B cell (primary cell): ENCODE measurements around the gene SGCG.

Experiments used
- EZH2 ChIP-seq: IDR thresholded peaks from 2 replicates; pipeline ENCODE4 v1.6.1; 2012; ENCODE audit warnings: borderline replicate concordance, low read depth, mild to moderate bottlenecking, moderate library complexity, low read length; ENCODE audit not compliant: insufficient read depth, poor library complexity, severe bottlenecking
- TF ChIP-seq, protein P1 (sequence below): fragments of 200-600 bp; IDR thresholded peaks from one replicate; pipeline ENCODE4 v1.8.0; 2022; ENCODE audit warnings: antibody characterized with exemption, mild to moderate bottlenecking

DNA sequence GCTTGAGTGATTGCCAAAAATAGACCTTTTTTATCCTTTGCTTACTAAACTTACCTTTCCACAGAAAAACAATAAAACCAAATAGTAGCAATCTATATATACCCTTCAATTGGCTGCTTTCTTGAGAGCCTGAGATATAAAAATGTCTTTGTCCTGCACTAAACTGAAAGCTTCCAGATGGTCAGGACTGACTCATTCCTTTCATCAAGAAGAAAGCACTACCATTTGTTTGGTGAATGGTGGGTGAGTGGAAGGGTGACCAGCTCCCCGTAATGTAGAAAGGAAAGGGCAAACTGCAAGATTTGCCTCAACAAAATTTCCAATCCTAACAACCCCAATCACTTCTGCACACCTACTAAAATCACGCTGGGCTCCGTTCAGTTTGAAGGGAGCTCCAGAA is 184.9 kb downstream of the SGCG start:
- TF ChIP-seq, protein P1, sequence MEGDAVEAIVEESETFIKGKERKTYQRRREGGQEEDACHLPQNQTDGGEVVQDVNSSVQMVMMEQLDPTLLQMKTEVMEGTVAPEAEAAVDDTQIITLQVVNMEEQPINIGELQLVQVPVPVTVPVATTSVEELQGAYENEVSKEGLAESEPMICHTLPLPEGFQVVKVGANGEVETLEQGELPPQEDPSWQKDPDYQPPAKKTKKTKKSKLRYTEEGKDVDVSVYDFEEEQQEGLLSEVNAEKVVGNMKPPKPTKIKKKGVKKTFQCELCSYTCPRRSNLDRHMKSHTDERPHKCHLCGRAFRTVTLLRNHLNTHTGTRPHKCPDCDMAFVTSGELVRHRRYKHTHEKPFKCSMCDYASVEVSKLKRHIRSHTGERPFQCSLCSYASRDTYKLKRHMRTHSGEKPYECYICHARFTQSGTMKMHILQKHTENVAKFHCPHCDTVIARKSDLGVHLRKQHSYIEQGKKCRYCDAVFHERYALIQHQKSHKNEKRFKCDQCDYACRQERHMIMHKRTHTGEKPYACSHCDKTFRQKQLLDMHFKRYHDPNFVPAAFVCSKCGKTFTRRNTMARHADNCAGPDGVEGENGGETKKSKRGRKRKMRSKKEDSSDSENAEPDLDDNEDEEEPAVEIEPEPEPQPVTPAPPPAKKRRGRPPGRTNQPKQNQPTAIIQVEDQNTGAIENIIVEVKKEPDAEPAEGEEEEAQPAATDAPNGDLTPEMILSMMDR, result no peak
- no peak for TF ChIP-seq EZH2
